Upper lobe of left lung (tissue), 4 donors: Measurements from ENCODE around the gene NEK2.

Experiments used
- CTCF ChIP-seq, 6 experiments: fragments of 450-650 bp in 4 of 6; fragments of 200-600 bp in 2 of 6; sonication (generic) in 2 of 6; IDR thresholded peaks; one replicate each; pipeline ENCODE4 v1.5.1; 2016 to 2019; ENCODE audit warnings: antibody characterized with exemption in 6 of 6
- POLR2A ChIP-seq, 4 donors: fragments of 450-650 bp; IDR thresholded peaks; one replicate each; pipeline ENCODE4 v1.5.1; 2016 to 2017; ENCODE audit warnings: antibody characterized with exemption in 4 of 4, mild to moderate bottlenecking in 2 of 4

- no peak for TF ChIP-seq CTCF (IDR thresholded peaks at IDR 0.05)
- no peak for TF ChIP-seq POLR2A (IDR thresholded peaks at IDR 0.05)
Observed at GRCh38 chr1:211648336-211648735, 27.1 kb downstream of the NEK2 start.
